C4-2B (cell line): ENCODE results near the gene TRAK1.

Experiments
- CTCF ChIP-seq: fragments of 450-650 bp; conservative IDR thresholded peaks from 2 replicates; pipeline ENCODE4 v1.5.1; 2017; ENCODE audit warnings: mild to moderate bottlenecking
- ZFX ChIP-seq: fragments of 450-650 bp; IDR thresholded peaks from 2 replicates; pipeline ENCODE4 v1.6.1; 2017

- TF ChIP-seq CTCF = no peak
- no peak for TF ChIP-seq ZFX
Measured at GRCh38 chr3:42189001-42189460, 97.9 kb downstream of the TRAK1 start.
